Lower lobe of right lung (tissue), 2 donors: Measurements from ENCODE around the gene CHDH. TPM values are rescaled to one million over a fixed set of nuclear protein-coding genes. Genes with fewer than 3 reads are reported as not detected.

Experiments used
- ATAC-seq, 2 donors: fragments of 200-7000 bp; cut with Tn5 transposase; one replicate each; pipeline ENCODE4 v1.9.1; 2020 to 2022; ENCODE audit warnings: mild to moderate bottlenecking in 2 of 2, moderate library complexity in 2 of 2
- DNase-seq: peaks from one replicate; pipeline ENCODE4 v3.0.0-alpha.2; 2020
- H3K27ac ChIP-seq: fragments of 200-600 bp; one replicate; pipeline ENCODE4 v1.8.0; 2022
- H3K27me3 ChIP-seq: fragments of 200-600 bp; one replicate; pipeline ENCODE4 v1.8.0; 2022; ENCODE audit warnings: low read depth
- H3K36me3 ChIP-seq: fragments of 200-600 bp; one replicate; pipeline ENCODE4 v1.8.0; 2022; ENCODE audit warnings: mild to moderate bottlenecking
- H3K4me1 ChIP-seq: fragments of 200-600 bp; one replicate; pipeline ENCODE4 v1.8.0; 2022
- H3K4me3 ChIP-seq: fragments of 200-600 bp; one replicate; pipeline ENCODE4 v1.8.0; 2022; ENCODE audit warnings: mild to moderate bottlenecking
- H3K9me3 ChIP-seq: fragments of 200-600 bp; one replicate; pipeline ENCODE4 v1.8.0; 2022
- CTCF ChIP-seq: fragments of 200-600 bp; IDR thresholded peaks from one replicate; pipeline ENCODE4 v1.8.0; 2022; ENCODE audit warnings: antibody characterized with exemption, mild to moderate bottlenecking
- intact Hi-C: fragments of 100-400 bp; cut with DNase I; formaldehyde crosslinking; loops from one replicate; pipeline ENCODE4 v1.11.0; 2022
- total RNA-seq: library from RNA; stranded (reverse); fragmentation: NEBNext Ultra II Directional; extraction: Animal tissue kit (Norgen Biotek cat#: 25700); gene quantifications from one replicate; pipeline ENCODE4 v1.2.1, GENCODE V29; 2021
- donor health status: DM: no; HTN: yes; CAD: no; lungs with severe emphysema.

Gene CHDH
- total RNA-seq, 1 donor from 2014 or later, result 17.3 TPM

- Histone ChIP-seq H3K36me3 (no peaks in the 10 kb centered on the region), H3K4me1 (peaks cover 35% of the 10 kb centered on the region), H3K9me3 (no peaks in the 10 kb centered on the region), H3K27ac (no peak overlapping the region), H3K4me3 (no peak overlapping the region), H3K27me3 (no peaks in the 10 kb centered on the region)
- DNase-seq (no peak), ATAC-seq (no peak)
- intact Hi-C loops, result no loop called here
- no peak for TF ChIP-seq CTCF
Measured at GRCh38 chr3:53775018-53775417, 71.2 kb downstream of the CHDH start.

- no peaks in the 10 kb centered on the region for H3K9me3 ChIP-seq
- no peak overlapping the region for H3K4me3 ChIP-seq
- no peak for TF ChIP-seq CTCF
- H3K27me3 ChIP-seq, result no peaks in the 10 kb centered on the region
- peak overlapping the region; percentile 10 for H3K27ac ChIP-seq
- DNase-seq, result no peak
- no peak for ATAC-seq
- no peaks in the 10 kb centered on the region for H3K36me3 ChIP-seq
- intact Hi-C loops, result no loop called here
- H3K4me1 ChIP-seq, result peaks cover 35% of the 10 kb centered on the region
Measured at GRCh38 chr3:53774414-53774813, 71.8 kb downstream of the CHDH start.

GRCh38 chr3:53773611-53774368 lies 72.4 kb downstream of the CHDH start:
- peak; percentile 46 to 55 for ATAC-seq
- Histone ChIP-seq H3K9me3 (no peaks in the 10 kb centered on the region), H3K4me3 (no peak overlapping the region), H3K36me3 (no peaks in the 10 kb centered on the region), H3K27ac (peak overlapping the region; percentile 10), H3K27me3 (no peaks in the 10 kb centered on the region), H3K4me1 (peaks cover 35% of the 10 kb centered on the region)
- no peak for TF ChIP-seq CTCF
- no peak for DNase-seq
- intact Hi-C loops, result no loop called here

GRCh38 chr3:53773021-53773436 lies 73.2 kb downstream of the CHDH start:
- ATAC-seq (no peak), DNase-seq (no peak)
- intact Hi-C loops, result no loop called here
- H3K4me3 ChIP-seq, result no peak overlapping the region
- H3K4me1 ChIP-seq, result peaks cover 35% of the 10 kb centered on the region
- H3K9me3 ChIP-seq, result no peaks in the 10 kb centered on the region
- H3K27me3 ChIP-seq, result no peaks in the 10 kb centered on the region
- no peak for TF ChIP-seq CTCF
- H3K36me3 ChIP-seq, result no peaks in the 10 kb centered on the region
- no peak overlapping the region for H3K27ac ChIP-seq

GRCh38 chr3:53772562-53772961 lies 73.7 kb downstream of the CHDH start:
- Histone ChIP-seq H3K36me3 (no peaks in the 10 kb centered on the region), H3K27me3 (no peaks in the 10 kb centered on the region), H3K4me3 (no peak overlapping the region), H3K4me1 (peaks cover 35% of the 10 kb centered on the region), H3K27ac (no peak overlapping the region), H3K9me3 (no peaks in the 10 kb centered on the region)
- TF ChIP-seq CTCF, result no peak
- no peak for DNase-seq
- ATAC-seq, result no peak
- intact Hi-C loops, result no loop called here
